ENCODE data around the gene ATP5ME.

ATP5ME gene

GRCh38 chr4:680928-681645 lies 7.0 kb upstream of the ATP5ME start:
- peak overlapping the region; percentile 30 for H3K4me3 ChIP-seq (ENCODE audit: low read depth, low read length)
- no peak for TF ChIP-seq CTCF (IDR thresholded peaks at IDR 0.05; ENCODE audit: borderline replicate concordance, insufficient read depth, low read depth, low read length)

GRCh38 chr4:680551-680927 lies 6.5 kb upstream of the ATP5ME start:
- H3K4me3 ChIP-seq (ENCODE audit: low read depth, low read length), result peak overlapping the region; percentile 30
- TF ChIP-seq CTCF (IDR thresholded peaks at IDR 0.05; ENCODE audit: borderline replicate concordance, insufficient read depth, low read depth, low read length), result no peak

- no peak for TF ChIP-seq CTCF (IDR thresholded peaks at IDR 0.05; ENCODE audit: borderline replicate concordance, insufficient read depth, low read depth, low read length)
- H3K4me3 ChIP-seq (ENCODE audit: low read depth, low read length), result no peak overlapping the region
These were observed 6.0 kb upstream of the ATP5ME start for GRCh38 chr4:680091-680490.

GRCh38 chr4:679629-680028 lies 5.6 kb upstream of the ATP5ME start:
- no peak overlapping the region for H3K4me3 ChIP-seq (ENCODE audit: low read depth, low read length)
- TF ChIP-seq CTCF (IDR thresholded peaks at IDR 0.05; ENCODE audit: borderline replicate concordance, insufficient read depth, low read depth, low read length), result no peak

- H3K4me3 ChIP-seq (ENCODE audit: low read depth, low read length), result no peak overlapping the region
- TF ChIP-seq CTCF (IDR thresholded peaks at IDR 0.05; ENCODE audit: borderline replicate concordance, insufficient read depth, low read depth, low read length), result no peak
These were observed 5.0 kb upstream of the ATP5ME start for GRCh38 chr4:679104-679481.

- no peak overlapping the region for H3K4me3 ChIP-seq (ENCODE audit: low read depth, low read length)
- TF ChIP-seq CTCF (IDR thresholded peaks at IDR 0.05; ENCODE audit: borderline replicate concordance, insufficient read depth, low read depth, low read length), result no peak
These were observed 4.4 kb upstream of the ATP5ME start for GRCh38 chr4:678331-679103.
